Neural progenitor cell (in vitro differentiated cells): ENCODE measurements around the gene SERPINI1. TPM values are rescaled to one million over a fixed set of nuclear protein-coding genes. Genes with fewer than 3 reads are reported as not detected.

ENCODE experiments used
- DNase-seq: peaks from one replicate; pipeline ENCODE4 v3.0.0-alpha.2; 2016; ENCODE audit warnings: low spot score
- H2AFZ ChIP-seq: fragments of 200-600 bp; sonication (generic); replicated peaks from 2 replicates; pipeline ENCODE4 v1.6.1; 2016; ENCODE audit warnings: antibody characterized with exemption
- H3F3A ChIP-seq: fragments of 200-600 bp; sonication (generic); 2 replicates; pipeline ENCODE4 v1.6.1; 2016; ENCODE audit warnings: antibody characterized with exemption, low read depth
- H3K27ac ChIP-seq: fragments of 200-600 bp; sonication (generic); 2 replicates; pipeline ENCODE4 v1.5.1; 2016; ENCODE audit warnings: mild to moderate bottlenecking
- H3K27me3 ChIP-seq: fragments of 200-600 bp; sonication (generic); 2 replicates; pipeline ENCODE4 v1.6.1; 2016; ENCODE audit warnings: mild to moderate bottlenecking, moderate library complexity
- H3K36me3 ChIP-seq: fragments of 200-600 bp; sonication (generic); 2 replicates; pipeline ENCODE4 v1.5.1; 2016
- H3K4me1 ChIP-seq: fragments of 200-600 bp; sonication (generic); 2 replicates; pipeline ENCODE4 v1.6.1; 2016; ENCODE audit warnings: mixed run types
- H3K4me2 ChIP-seq: fragments of 200-600 bp; sonication (generic); 2 replicates; pipeline ENCODE4 v1.6.1; 2016
- H3K4me3 ChIP-seq: fragments of 200-600 bp; sonication (generic); 2 replicates; pipeline ENCODE4 v1.5.1; 2016
- H3K79me2 ChIP-seq: fragments of 200-600 bp; sonication (generic); 2 replicates; pipeline ENCODE4 v1.6.1; 2016; ENCODE audit warnings: low read depth
- H3K9ac ChIP-seq: fragments of 200-600 bp; sonication (generic); 2 replicates; pipeline ENCODE4 v1.6.1; 2016
- H3K9me3 ChIP-seq: fragments of 200-600 bp; sonication (generic); 2 replicates; pipeline ENCODE4 v1.5.1; 2016; ENCODE audit warnings: low read depth
- H4K20me1 ChIP-seq: fragments of 200-600 bp; sonication (generic); 2 replicates; pipeline ENCODE4 v1.6.1; 2016; ENCODE audit warnings: low read depth
- H3K27ac Mint-ChIP-seq: 3 replicates; pipeline ENCODE4 v1.8.0; 2021; ENCODE audit warnings: mixed read lengths
- H3K27me3 Mint-ChIP-seq: 2 replicates; pipeline ENCODE4 v1.8.0; 2022; ENCODE audit warnings: low read depth, mild to moderate bottlenecking, inconsistent platforms, moderate library complexity, mixed read lengths; ENCODE audit not compliant: insufficient read depth
- H3K36me3 Mint-ChIP-seq: 3 replicates; pipeline ENCODE4 v1.8.0; 2021; ENCODE audit warnings: mixed read lengths
- H3K4me1 Mint-ChIP-seq: 3 replicates; pipeline ENCODE4 v1.8.0; 2021; ENCODE audit warnings: mixed read lengths
- H3K4me3 Mint-ChIP-seq: 3 replicates; pipeline ENCODE4 v1.8.0; 2021; ENCODE audit warnings: mild to moderate bottlenecking, moderate library complexity, mixed read lengths
- H3K9me3 Mint-ChIP-seq: 3 replicates; pipeline ENCODE4 v1.8.0; 2020; ENCODE audit warnings: mixed read lengths
- CTCF ChIP-seq: fragments of 200-600 bp; sonication (generic); IDR thresholded peaks from 2 replicates; pipeline ENCODE4 v1.5.1; 2017; ENCODE audit warnings: antibody characterized with exemption, mild to moderate bottlenecking
- EZH2 ChIP-seq: fragments of 200-600 bp; sonication (generic); IDR thresholded peaks from 2 replicates; pipeline ENCODE4 v1.6.1; 2017; ENCODE audit warnings: antibody characterized with exemption, mild to moderate bottlenecking, moderate library complexity
- EZH2phosphoT487 ChIP-seq: fragments of 200-600 bp; sonication (generic); IDR thresholded peaks from 2 replicates; pipeline ENCODE4 v1.6.1; 2017; ENCODE audit warnings: antibody characterized with exemption
- total RNA-seq: library from RNA; depleted of rRNA; stranded (reverse); fragments of >200 nt; gene quantifications from 2 replicates; pipeline ENCODE4 v1.2.3, GENCODE V29; 2015; ENCODE audit warnings: low replicate concordance

Gene SERPINI1
- total RNA-seq, 1 donor from 2014 or later, result 8.9 TPM

- Mint-ChIP-seq H3K9me3 (peaks cover 4% of the 10 kb centered on the region), H3K4me1 (no peaks in the 10 kb centered on the region), H3K27ac (no peak overlapping the region), H3K36me3 (no peaks in the 10 kb centered on the region), H3K27me3 (peaks cover 2% of the 10 kb centered on the region), H3K4me3 (no peak overlapping the region)
- Histone ChIP-seq H3K4me1 (no peaks in the 10 kb centered on the region), H3K27ac (no peak overlapping the region), H3F3A (no peaks in the 10 kb centered on the region), H4K20me1 (no peaks in the 10 kb centered on the region), H3K4me2 (no peak overlapping the region), H3K9me3 (no peaks in the 10 kb centered on the region), H3K36me3 (no peaks in the 10 kb centered on the region), H3K9ac (no peak overlapping the region), H3K79me2 (no peaks in the 10 kb centered on the region), H3K27me3 (no peaks in the 10 kb centered on the region), H2AFZ (no peak overlapping the region), H3K4me3 (no peak overlapping the region)
- TF ChIP-seq EZH2 (no peak), CTCF (no peak), EZH2phosphoT487 (no peak)
- no peak for DNase-seq
Observed at GRCh38 chr3:167780214-167780883, 44.8 kb downstream of the SERPINI1 start.

- Histone ChIP-seq H3K9me3 (no peaks in the 10 kb centered on the region), H3K4me1 (no peaks in the 10 kb centered on the region), H3K27me3 (no peaks in the 10 kb centered on the region), H3K27ac (no peak overlapping the region), H3K4me2 (no peak overlapping the region), H3F3A (no peaks in the 10 kb centered on the region), H3K9ac (no peak overlapping the region), H4K20me1 (no peaks in the 10 kb centered on the region), H3K79me2 (no peaks in the 10 kb centered on the region), H2AFZ (no peak overlapping the region), H3K36me3 (no peaks in the 10 kb centered on the region), H3K4me3 (no peak overlapping the region)
- DNase-seq, result no peak
- no peaks in the 10 kb centered on the region for H3K4me1 Mint-ChIP-seq
- no peak overlapping the region for H3K4me3 Mint-ChIP-seq
- H3K9me3 Mint-ChIP-seq, result no peaks in the 10 kb centered on the region
- no peak overlapping the region for H3K27ac Mint-ChIP-seq
- H3K27me3 Mint-ChIP-seq, result peaks cover 2% of the 10 kb centered on the region
- TF ChIP-seq EZH2 (no peak), CTCF (no peak), EZH2phosphoT487 (no peak)
- H3K36me3 Mint-ChIP-seq, result no peaks in the 10 kb centered on the region
Observed at GRCh38 chr3:167783781-167784180, 48.3 kb downstream of the SERPINI1 start.

- no peak overlapping the region for H3K4me3 ChIP-seq
- no peak overlapping the region for H3K27ac ChIP-seq
- Mint-ChIP-seq H3K9me3 (no peaks in the 10 kb centered on the region), H3K27ac (no peak overlapping the region), H3K4me1 (no peaks in the 10 kb centered on the region), H3K4me3 (no peak overlapping the region), H3K27me3 (peaks cover 2% of the 10 kb centered on the region), H3K36me3 (no peaks in the 10 kb centered on the region)
- TF ChIP-seq EZH2phosphoT487 (no peak), EZH2 (no peak), CTCF (no peak)
- H3K9ac ChIP-seq, result no peak overlapping the region
- no peak overlapping the region for H3K4me2 ChIP-seq
- no peaks in the 10 kb centered on the region for H4K20me1 ChIP-seq
- no peak overlapping the region for H2AFZ ChIP-seq
- H3K27me3 ChIP-seq, result no peaks in the 10 kb centered on the region
- H3K9me3 ChIP-seq, result no peaks in the 10 kb centered on the region
- H3K79me2 ChIP-seq, result no peaks in the 10 kb centered on the region
- no peaks in the 10 kb centered on the region for H3K4me1 ChIP-seq
- no peak for DNase-seq
- H3K36me3 ChIP-seq, result no peaks in the 10 kb centered on the region
- no peaks in the 10 kb centered on the region for H3F3A ChIP-seq
Observed at GRCh38 chr3:167785790-167786189, 50.3 kb downstream of the SERPINI1 start.
